GM12864 (cell line): Measurements from ENCODE around the gene ITGA4.
A peak's percentile ranks its signal among the peaks of the same experiment; 100 is the strongest.

ENCODE experiments used
- DNase-seq: peaks from one replicate; pipeline ENCODE4 v3.0.0-alpha.2; 2011; ENCODE audit warnings: low read depth
- H3K4me3 ChIP-seq: 2 replicates; pipeline ENCODE4 v1.5.1; 2011; ENCODE audit warnings: mild to moderate bottlenecking, low read depth, low read length, control low read depth
- CTCF ChIP-seq: IDR thresholded peaks from 2 replicates; pipeline ENCODE4 v1.5.1; 2011; ENCODE audit warnings: low read depth, mild to moderate bottlenecking, moderate library complexity, low read length, control low read depth, inconsistent platforms; ENCODE audit errors: missing control alignments

Gene ITGA4

GRCh38 chr2:181457121-181457740, at the start of gene ITGA4:
Gene ITGA4, plus strand, starts transcription at chr2:181457386. Its CDS starts 269 bp downstream, at chr2:181457655.
- DNase-seq = peak; percentile 67
- peak within 1 kb of the TSS; percentile 87 for H3K4me3 ChIP-seq
- peak; percentile 81 for TF ChIP-seq CTCF

- H3K4me3 ChIP-seq = no peak overlapping the region
- no peak for DNase-seq
- TF ChIP-seq CTCF = no peak
Measured at GRCh38 chr2:181408861-181409260, 48.3 kb upstream of the ITGA4 start.

- H3K4me3 ChIP-seq = no peak overlapping the region
- DNase-seq = peak; percentile 56
- TF ChIP-seq CTCF = no peak
Measured at GRCh38 chr2:181411105-181411849, 45.9 kb upstream of the ITGA4 start.

- TF ChIP-seq CTCF = no peak
- H3K4me3 ChIP-seq = no peak overlapping the region
- no peak for DNase-seq
Measured at GRCh38 chr2:181419129-181419855, 37.9 kb upstream of the ITGA4 start.

GRCh38 chr2:181420259-181421130, 36.7 kb upstream of the ITGA4 start:
- H3K4me3 ChIP-seq = no peak overlapping the region
- TF ChIP-seq CTCF = no peak
- no peak for DNase-seq

- DNase-seq = no peak
- no peak overlapping the region for H3K4me3 ChIP-seq
- TF ChIP-seq CTCF = no peak
Measured at GRCh38 chr2:181421131-181421458, 36.1 kb upstream of the ITGA4 start.
